GM18517 (cell line): ENCODE data around the gene CNPY1.

ENCODE experiments used
- ATAC-seq: cut with Tn5 transposase; IDR thresholded peaks from one replicate; pipeline ENCODE4 v1.9.1; 2021; ENCODE audit warnings: mild to moderate bottlenecking, moderate library complexity; ENCODE audit not compliant: unreplicated experiment

CNPY1 gene

GRCh38 chr7:155457544-155458110 lies 88.7 kb downstream of the CNPY1 start:
- ATAC-seq, result no peak

- ATAC-seq, result no peak
Observed at GRCh38 chr7:155456738-155457543, 89.4 kb downstream of the CNPY1 start.

- ATAC-seq, result no peak
Observed at GRCh38 chr7:155455776-155456737, 90.3 kb downstream of the CNPY1 start.

- no peak for ATAC-seq
Observed at GRCh38 chr7:155455132-155455693, 91.1 kb downstream of the CNPY1 start.

GRCh38 chr7:155454183-155455112 lies 91.9 kb downstream of the CNPY1 start:
- ATAC-seq, result no peak

- ATAC-seq, result no peak
Observed at GRCh38 chr7:155453296-155454182, 92.8 kb downstream of the CNPY1 start.

- ATAC-seq, result no peak
Observed at GRCh38 chr7:155452505-155453295, 93.7 kb downstream of the CNPY1 start.

GRCh38 chr7:155451840-155452239 lies 94.5 kb downstream of the CNPY1 start:
- ATAC-seq, result no peak
